ENCODE data around the gene S100A7A. TPM values are rescaled to one million over a fixed set of nuclear protein-coding genes. Genes with fewer than 3 reads are reported as not detected.

Gene S100A7A
- total and polyA plus RNA-seq, 10 of the 15 experiments (the other 5 are each of a cell fraction or from before 2014, with no cell fraction given), result not detected

DNA sequence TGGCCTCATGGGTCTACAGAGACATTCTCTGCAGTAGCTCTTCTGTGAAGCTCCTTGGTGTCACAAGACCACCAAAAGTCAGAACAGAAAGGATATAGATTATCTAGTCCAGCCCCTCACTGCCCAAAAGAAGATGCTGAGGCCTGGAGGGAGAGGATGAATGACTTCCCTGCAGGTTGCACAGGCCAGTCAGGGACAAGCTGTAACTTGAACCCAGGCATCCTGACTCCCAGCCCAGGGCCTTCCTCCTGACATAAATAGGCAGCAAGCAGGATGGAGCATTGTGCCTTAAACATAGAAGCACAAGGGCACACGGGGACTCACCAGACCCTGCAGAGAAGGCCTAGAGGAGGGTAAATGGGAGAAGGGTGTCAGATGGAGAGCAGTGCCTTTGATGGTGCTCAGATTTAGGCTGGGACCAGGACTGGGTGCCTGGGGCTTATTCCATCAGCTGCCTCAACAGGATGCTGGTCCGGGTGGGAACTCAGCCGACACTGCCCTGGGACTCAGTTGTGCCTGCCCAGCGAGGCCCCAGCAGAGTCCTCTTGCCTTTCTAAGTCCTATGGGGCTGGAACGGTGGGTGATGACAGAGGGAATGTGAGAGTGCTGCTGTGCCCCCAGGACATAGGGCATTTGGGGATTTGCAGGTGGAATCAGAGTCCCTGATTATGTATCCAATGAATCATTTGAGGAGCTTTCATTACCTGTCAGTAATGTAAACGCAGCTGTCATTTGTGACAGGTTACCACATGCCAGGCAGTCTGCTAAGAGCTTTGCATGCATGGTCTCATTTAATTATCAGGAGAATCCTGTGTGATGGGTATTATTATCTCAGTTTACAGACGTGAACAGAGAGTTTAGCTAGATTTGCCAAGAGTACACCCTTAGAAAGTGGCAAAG lies 13.2 kb downstream of the S100A7A start:
- Histone ChIP-seq H3K4me1 (ENCODE audit: control insufficient read depth, insufficient read depth, low read length) (no peaks in the 10 kb centered on the region), H3K4me2 (ENCODE audit: control insufficient read depth, insufficient read depth) (no peak overlapping the region), H3K4me3 (no peak overlapping the region), H3K79me2 (ENCODE audit: control insufficient read depth, insufficient read depth, low read length) (no peaks in the 10 kb centered on the region), H3K27me3 (replicated peaks in 1 of 2; ENCODE audit: control insufficient read depth in 2 of 2, insufficient read depth in 2 of 2, low read length in 1 of 2) (no peaks in the 10 kb centered on the region; a peak in 2 of 4 replicates), H3K27ac (ENCODE audit: control insufficient read depth, insufficient read depth) (no peak overlapping the region), H3K9me3 (replicated peaks; ENCODE audit: control insufficient read depth, insufficient read depth, low read length) (no peaks in the 10 kb centered on the region), H4K20me1 (ENCODE audit: control insufficient read depth, insufficient read depth) (no peaks in the 10 kb centered on the region), H3K9ac (ENCODE audit: control insufficient read depth, insufficient read depth, low read length) (no peak overlapping the region), H3K36me3 (ENCODE audit: control insufficient read depth in 2 of 2, insufficient read depth in 2 of 2, low read length in 1 of 2) (no peaks in the 10 kb centered on the region), H2AFZ (ENCODE audit: control insufficient read depth, low read depth, low read length) (no peak overlapping the region)
- no TSS peak for BruUV-seq (replicated peaks)
- WGBS (ENCODE audit: insufficient coverage, insufficient replicate concordance, low lambda C conversion rate, missing lambda C conversion rate), result 0% methylated on average over 7 of the region's 7 CpGs
- ChIA-PET SMC1A (ENCODE audit: uncharacterized antibody, unreplicated experiment) (no interaction called here), CTCF (interaction anchor here (0.6 to 1.7 kb wide), 3 partner anchors 74 to 167 kb away, joined by 3 to 4 read pairs (median 3); no protein-coding TSS in a partner anchor), POLR2A (interaction anchor here (0.5 kb wide), 1 partner anchor 1129 kb away, joined by 4 read pairs; the partner anchor contains the start of gene UBE2Q1), RAD21 (ENCODE audit: unreplicated experiment) (no interaction called here)
- DNase-seq (ENCODE audit: low read depth, low spot score) (no peak), FAIRE-seq (no peak), ATAC-seq (no peak)
- intact Hi-C loops (cut with micrococcal nuclease; ENCODE audit: unreplicated experiment) (no loop called here), in situ Hi-C loops (cut with MboI) (no loop called here)
- TF ChIP-seq, protein P1, sequence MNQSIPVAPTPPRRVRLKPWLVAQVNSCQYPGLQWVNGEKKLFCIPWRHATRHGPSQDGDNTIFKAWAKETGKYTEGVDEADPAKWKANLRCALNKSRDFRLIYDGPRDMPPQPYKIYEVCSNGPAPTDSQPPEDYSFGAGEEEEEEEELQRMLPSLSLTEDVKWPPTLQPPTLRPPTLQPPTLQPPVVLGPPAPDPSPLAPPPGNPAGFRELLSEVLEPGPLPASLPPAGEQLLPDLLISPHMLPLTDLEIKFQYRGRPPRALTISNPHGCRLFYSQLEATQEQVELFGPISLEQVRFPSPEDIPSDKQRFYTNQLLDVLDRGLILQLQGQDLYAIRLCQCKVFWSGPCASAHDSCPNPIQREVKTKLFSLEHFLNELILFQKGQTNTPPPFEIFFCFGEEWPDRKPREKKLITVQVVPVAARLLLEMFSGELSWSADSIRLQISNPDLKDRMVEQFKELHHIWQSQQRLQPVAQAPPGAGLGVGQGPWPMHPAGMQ (IDR thresholded peaks at IDR 0.05; ENCODE audit: borderline replicate concordance), result no peak
- TF ChIP-seq BCL11A (IDR thresholded peaks at IDR 0.05; ENCODE audit: low read depth, low read length) (no peak), FOXM1 (IDR thresholded peaks at IDR 0.05; ENCODE audit: low read depth, low read length) (no peak), CHD1 (IDR thresholded peaks at IDR 0.05; ENCODE audit: low read depth, low read length) (no peak), POLR2AphosphoS5 (IDR thresholded peaks at IDR 0.05; ENCODE audit: low read length) (no peak), NRF1 (conservative IDR thresholded peaks at IDR 0.05; ENCODE audit: low read depth, low read length) (no peak), IKZF1 (conservative IDR thresholded peaks at IDR 0.05) (no peak), NFYB (IDR thresholded peaks at IDR 0.05; ENCODE audit: insufficient read depth, low read depth, low read length) (no peak), KLF5 (IDR thresholded peaks at IDR 0.05; ENCODE audit: partially characterized antibody) (no peak)
- TF ChIP-seq, protein P2, sequence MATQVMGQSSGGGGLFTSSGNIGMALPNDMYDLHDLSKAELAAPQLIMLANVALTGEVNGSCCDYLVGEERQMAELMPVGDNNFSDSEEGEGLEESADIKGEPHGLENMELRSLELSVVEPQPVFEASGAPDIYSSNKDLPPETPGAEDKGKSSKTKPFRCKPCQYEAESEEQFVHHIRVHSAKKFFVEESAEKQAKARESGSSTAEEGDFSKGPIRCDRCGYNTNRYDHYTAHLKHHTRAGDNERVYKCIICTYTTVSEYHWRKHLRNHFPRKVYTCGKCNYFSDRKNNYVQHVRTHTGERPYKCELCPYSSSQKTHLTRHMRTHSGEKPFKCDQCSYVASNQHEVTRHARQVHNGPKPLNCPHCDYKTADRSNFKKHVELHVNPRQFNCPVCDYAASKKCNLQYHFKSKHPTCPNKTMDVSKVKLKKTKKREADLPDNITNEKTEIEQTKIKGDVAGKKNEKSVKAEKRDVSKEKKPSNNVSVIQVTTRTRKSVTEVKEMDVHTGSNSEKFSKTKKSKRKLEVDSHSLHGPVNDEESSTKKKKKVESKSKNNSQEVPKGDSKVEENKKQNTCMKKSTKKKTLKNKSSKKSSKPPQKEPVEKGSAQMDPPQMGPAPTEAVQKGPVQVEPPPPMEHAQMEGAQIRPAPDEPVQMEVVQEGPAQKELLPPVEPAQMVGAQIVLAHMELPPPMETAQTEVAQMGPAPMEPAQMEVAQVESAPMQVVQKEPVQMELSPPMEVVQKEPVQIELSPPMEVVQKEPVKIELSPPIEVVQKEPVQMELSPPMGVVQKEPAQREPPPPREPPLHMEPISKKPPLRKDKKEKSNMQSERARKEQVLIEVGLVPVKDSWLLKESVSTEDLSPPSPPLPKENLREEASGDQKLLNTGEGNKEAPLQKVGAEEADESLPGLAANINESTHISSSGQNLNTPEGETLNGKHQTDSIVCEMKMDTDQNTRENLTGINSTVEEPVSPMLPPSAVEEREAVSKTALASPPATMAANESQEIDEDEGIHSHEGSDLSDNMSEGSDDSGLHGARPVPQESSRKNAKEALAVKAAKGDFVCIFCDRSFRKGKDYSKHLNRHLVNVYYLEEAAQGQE (IDR thresholded peaks at IDR 0.05; ENCODE audit: low read depth, low read length), result no peak
- TF ChIP-seq, protein P3, sequence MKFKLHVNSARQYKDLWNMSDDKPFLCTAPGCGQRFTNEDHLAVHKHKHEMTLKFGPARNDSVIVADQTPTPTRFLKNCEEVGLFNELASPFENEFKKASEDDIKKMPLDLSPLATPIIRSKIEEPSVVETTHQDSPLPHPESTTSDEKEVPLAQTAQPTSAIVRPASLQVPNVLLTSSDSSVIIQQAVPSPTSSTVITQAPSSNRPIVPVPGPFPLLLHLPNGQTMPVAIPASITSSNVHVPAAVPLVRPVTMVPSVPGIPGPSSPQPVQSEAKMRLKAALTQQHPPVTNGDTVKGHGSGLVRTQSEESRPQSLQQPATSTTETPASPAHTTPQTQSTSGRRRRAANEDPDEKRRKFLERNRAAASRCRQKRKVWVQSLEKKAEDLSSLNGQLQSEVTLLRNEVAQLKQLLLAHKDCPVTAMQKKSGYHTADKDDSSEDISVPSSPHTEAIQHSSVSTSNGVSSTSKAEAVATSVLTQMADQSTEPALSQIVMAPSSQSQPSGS (IDR thresholded peaks at IDR 0.05; ENCODE audit: low read length), result no peak
- TF ChIP-seq, protein P4, sequence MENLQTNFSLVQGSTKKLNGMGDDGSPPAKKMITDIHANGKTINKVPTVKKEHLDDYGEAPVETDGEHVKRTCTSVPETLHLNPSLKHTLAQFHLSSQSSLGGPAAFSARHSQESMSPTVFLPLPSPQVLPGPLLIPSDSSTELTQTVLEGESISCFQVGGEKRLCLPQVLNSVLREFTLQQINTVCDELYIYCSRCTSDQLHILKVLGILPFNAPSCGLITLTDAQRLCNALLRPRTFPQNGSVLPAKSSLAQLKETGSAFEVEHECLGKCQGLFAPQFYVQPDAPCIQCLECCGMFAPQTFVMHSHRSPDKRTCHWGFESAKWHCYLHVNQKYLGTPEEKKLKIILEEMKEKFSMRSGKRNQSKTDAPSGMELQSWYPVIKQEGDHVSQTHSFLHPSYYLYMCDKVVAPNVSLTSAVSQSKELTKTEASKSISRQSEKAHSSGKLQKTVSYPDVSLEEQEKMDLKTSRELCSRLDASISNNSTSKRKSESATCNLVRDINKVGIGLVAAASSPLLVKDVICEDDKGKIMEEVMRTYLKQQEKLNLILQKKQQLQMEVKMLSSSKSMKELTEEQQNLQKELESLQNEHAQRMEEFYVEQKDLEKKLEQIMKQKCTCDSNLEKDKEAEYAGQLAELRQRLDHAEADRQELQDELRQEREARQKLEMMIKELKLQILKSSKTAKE (IDR thresholded peaks at IDR 0.05; ENCODE audit: low read depth, poor library complexity, severe bottlenecking), result no peak
- TF ChIP-seq, protein P5, sequence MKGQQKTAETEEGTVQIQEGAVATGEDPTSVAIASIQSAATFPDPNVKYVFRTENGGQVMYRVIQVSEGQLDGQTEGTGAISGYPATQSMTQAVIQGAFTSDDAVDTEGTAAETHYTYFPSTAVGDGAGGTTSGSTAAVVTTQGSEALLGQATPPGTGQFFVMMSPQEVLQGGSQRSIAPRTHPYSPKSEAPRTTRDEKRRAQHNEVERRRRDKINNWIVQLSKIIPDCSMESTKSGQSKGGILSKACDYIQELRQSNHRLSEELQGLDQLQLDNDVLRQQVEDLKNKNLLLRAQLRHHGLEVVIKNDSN (IDR thresholded peaks at IDR 0.05; ENCODE audit: borderline replicate concordance, extremely low read length, insufficient read depth, low read depth, low read length), result no peak

All from GM12878 (cell line).